ENCODE measurements around the gene CIDEC. TPM values are rescaled to one million over a fixed set of nuclear protein-coding genes. Genes with fewer than 3 reads are reported as not detected.

Gene CIDEC
- polyA plus RNA-seq, 3 donors: 0.08 TPM; not detected in 2

DNA sequence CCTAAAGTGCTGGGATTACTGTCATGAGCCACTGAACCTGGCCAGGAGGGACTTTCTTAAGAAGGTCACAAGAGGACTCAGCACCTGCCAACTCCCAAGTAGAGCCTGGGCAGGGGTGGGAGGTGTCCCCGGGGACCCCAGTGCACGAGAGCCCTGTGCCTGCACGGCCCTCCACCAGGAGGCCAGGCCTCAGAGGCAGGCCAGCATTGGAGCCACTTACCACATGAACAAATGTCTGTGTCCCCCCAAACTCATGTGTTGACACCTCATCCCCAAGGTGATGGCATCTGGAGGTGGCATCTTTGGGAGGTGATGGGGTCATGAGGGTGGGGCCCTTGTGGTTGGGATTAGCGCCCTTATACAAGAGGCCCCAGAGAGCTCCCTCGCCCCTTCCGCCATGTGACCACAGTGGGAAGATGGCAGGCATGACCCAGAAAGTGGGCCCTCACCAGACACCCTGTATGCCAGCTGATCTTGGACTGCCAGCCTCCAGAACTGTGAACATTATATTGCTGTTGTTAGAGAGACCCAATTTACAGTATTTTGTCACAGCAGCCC lies 33.0 kb downstream of the CIDEC start:
- Mint-ChIP-seq H3K27ac (no peak overlapping the region), H3K4me3 (no peak overlapping the region), H3K36me3 (peaks cover 5 to 6% of the 10 kb centered on the region in 2 donors), H3K27me3 (ENCODE audit: low read depth in 3 of 3) (peaks cover 0 to 3% (median 0%) of the 10 kb centered on the region in 3 donors), H3K4me1 (peaks cover 28% of the 10 kb centered on the region), H3K9me3 (peaks cover 0 to 3% (median 0%) of the 10 kb centered on the region in 7 donors)
- Histone ChIP-seq H2AFZ (ENCODE audit: insufficient read depth, low read depth, low read length, poor library complexity, severe bottlenecking) (no peak overlapping the region), H3K27me3 (ENCODE audit: control insufficient read depth in 2 of 2, insufficient read depth in 2 of 2, low read length in 2 of 2) (no peaks in the 10 kb centered on the region), H3K79me2 (ENCODE audit: insufficient read depth, low read length) (peaks cover 10% of the 10 kb centered on the region), H3K4me1 (ENCODE audit: control insufficient read depth in 1 of 2, insufficient read depth in 2 of 2, low read length in 2 of 2) (peaks cover 23% of the 10 kb centered on the region in 2 donors), H3K27ac (ENCODE audit: low read depth in 1 of 2, low read length in 2 of 2) (no peak overlapping the region), H3K9ac (ENCODE audit: insufficient read depth, low read length, poor library complexity, severe bottlenecking) (no peak overlapping the region), H3K9me3 (replicated peaks in 1 of 2; ENCODE audit: control insufficient read depth in 1 of 2, insufficient read depth in 1 of 2, low read length in 2 of 2) (no peaks in the 10 kb centered on the region), H3K36me3 (replicated peaks in 1 of 2; ENCODE audit: control insufficient read depth in 1 of 2, insufficient read depth in 2 of 2, low read length in 2 of 2) (peaks cover 0 to 4% of the 10 kb centered on the region in 2 donors), H3K4me3 (replicated peaks in 1 of 3; ENCODE audit: low read depth in 2 of 3, low read length in 3 of 3) (no peak overlapping the region), H4K20me1 (ENCODE audit: insufficient read depth, low read length) (no peaks in the 10 kb centered on the region), H3K4me2 (replicated peaks; ENCODE audit: extremely low read depth, low read length, poor library complexity, severe bottlenecking) (no peak overlapping the region)
- WGBS (ENCODE audit: insufficient coverage): 92% methylated on average over 5 of the region's 6 CpGs
- DNase-seq: no peak
- TF ChIP-seq, protein P1, sequence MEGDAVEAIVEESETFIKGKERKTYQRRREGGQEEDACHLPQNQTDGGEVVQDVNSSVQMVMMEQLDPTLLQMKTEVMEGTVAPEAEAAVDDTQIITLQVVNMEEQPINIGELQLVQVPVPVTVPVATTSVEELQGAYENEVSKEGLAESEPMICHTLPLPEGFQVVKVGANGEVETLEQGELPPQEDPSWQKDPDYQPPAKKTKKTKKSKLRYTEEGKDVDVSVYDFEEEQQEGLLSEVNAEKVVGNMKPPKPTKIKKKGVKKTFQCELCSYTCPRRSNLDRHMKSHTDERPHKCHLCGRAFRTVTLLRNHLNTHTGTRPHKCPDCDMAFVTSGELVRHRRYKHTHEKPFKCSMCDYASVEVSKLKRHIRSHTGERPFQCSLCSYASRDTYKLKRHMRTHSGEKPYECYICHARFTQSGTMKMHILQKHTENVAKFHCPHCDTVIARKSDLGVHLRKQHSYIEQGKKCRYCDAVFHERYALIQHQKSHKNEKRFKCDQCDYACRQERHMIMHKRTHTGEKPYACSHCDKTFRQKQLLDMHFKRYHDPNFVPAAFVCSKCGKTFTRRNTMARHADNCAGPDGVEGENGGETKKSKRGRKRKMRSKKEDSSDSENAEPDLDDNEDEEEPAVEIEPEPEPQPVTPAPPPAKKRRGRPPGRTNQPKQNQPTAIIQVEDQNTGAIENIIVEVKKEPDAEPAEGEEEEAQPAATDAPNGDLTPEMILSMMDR (IDR thresholded peaks at IDR 0.05): no peak
- intact Hi-C loops (cut with micrococcal nuclease): loop anchor here in 1 of 2 donors (10.0 kb wide), 1 partner anchor 52 kb away; the partner anchor contains the start of genes ARPC4 and TADA3

GRCh38 chr3:9846231-9846630 lies 33.8 kb downstream of the CIDEC start:
- no peaks in the 10 kb centered on the region for H3K27me3 ChIP-seq (ENCODE audit: control insufficient read depth in 2 of 2, insufficient read depth in 2 of 2, low read length in 2 of 2)
- H3K27me3 Mint-ChIP-seq (ENCODE audit: low read depth in 3 of 3): peaks cover 0 to 5% (median 0%) of the 10 kb centered on the region in 3 donors
- intact Hi-C loops (cut with micrococcal nuclease): loop anchor here in 1 of 2 donors (10.0 kb wide), 1 partner anchor 51 kb away; the partner anchor contains the start of genes ARPC4 and TADA3
- DNase-seq: no peak
- 70% methylated on average over 6 of the region's 6 CpGs for WGBS (ENCODE audit: insufficient coverage)
- H3K9ac ChIP-seq (ENCODE audit: insufficient read depth, low read length, poor library complexity, severe bottlenecking): no peak overlapping the region
- peaks cover 12 to 13% of the 10 kb centered on the region in 2 donors for H3K36me3 Mint-ChIP-seq
- peaks cover 23% of the 10 kb centered on the region in 2 donors for H3K4me1 ChIP-seq (ENCODE audit: control insufficient read depth in 1 of 2, insufficient read depth in 2 of 2, low read length in 2 of 2)
- H3K4me3 ChIP-seq (replicated peaks in 1 of 3; ENCODE audit: low read depth in 2 of 3, low read length in 3 of 3): no peak overlapping the region
- H4K20me1 ChIP-seq (ENCODE audit: insufficient read depth, low read length): no peaks in the 10 kb centered on the region
- TF ChIP-seq, protein P1 (IDR thresholded peaks at IDR 0.05): no peak
- H3K79me2 ChIP-seq (ENCODE audit: insufficient read depth, low read length): peaks cover 10% of the 10 kb centered on the region
- H3K4me3 Mint-ChIP-seq: no peak overlapping the region
- no peaks in the 10 kb centered on the region for H3K9me3 ChIP-seq (replicated peaks in 1 of 2; ENCODE audit: control insufficient read depth in 1 of 2, insufficient read depth in 1 of 2, low read length in 2 of 2)
- H3K4me2 ChIP-seq (replicated peaks; ENCODE audit: extremely low read depth, low read length, poor library complexity, severe bottlenecking): no peak overlapping the region
- peaks cover 8 to 12% of the 10 kb centered on the region in 2 donors for H3K36me3 ChIP-seq (replicated peaks in 1 of 2; ENCODE audit: control insufficient read depth in 1 of 2, insufficient read depth in 2 of 2, low read length in 2 of 2)
- H3K27ac ChIP-seq (ENCODE audit: low read depth in 1 of 2, low read length in 2 of 2): no peak overlapping the region
- no peak overlapping the region for H2AFZ ChIP-seq (ENCODE audit: insufficient read depth, low read depth, low read length, poor library complexity, severe bottlenecking)
- H3K27ac Mint-ChIP-seq: no peak overlapping the region
- peaks cover 0 to 3% (median 0%) of the 10 kb centered on the region in 7 donors for H3K9me3 Mint-ChIP-seq
- peaks cover 28% of the 10 kb centered on the region for H3K4me1 Mint-ChIP-seq

All from CD14-positive monocyte (primary cell).